H1 (cell line): Measurements from ENCODE around the gene TACR2. TPM values are rescaled to one million over a fixed set of nuclear protein-coding genes. Genes with fewer than 3 reads are reported as not detected.

Source experiments
- CTCF ChIA-PET: fragments of 300-600 bp; sonication (Branson Sonifier 250); formaldehyde crosslinking; loops from one replicate; lab custom pipeline; 2021; ENCODE audit not compliant: partially characterized antibody; lab: Charles Lee
- POLR2A ChIA-PET: fragments of 300-600 bp; sonication (Branson Sonifier 250); formaldehyde crosslinking; loops from one replicate; lab custom pipeline; 2021; ENCODE audit warnings: inconsistent platforms; ENCODE audit not compliant: partially characterized antibody; lab: Charles Lee
- DNase-seq, 2 experiments: peaks; one replicate each; pipeline versions ENCODE4 v3.0.0 to v3.0.0-alpha.2; 2010 to 2022; ENCODE audit warnings: low spot score in 2 of 2, low read depth in 1 of 2, mixed read lengths in 1 of 2
- FAIRE-seq: peaks from 2 replicates; lab custom pipeline; 2011; peaks lifted over from hg19 to GRCh38; lab: Jason Lieb, UNC
- H2AFZ ChIP-seq: 2 replicates; pipeline ENCODE4 v1.8.1; 2012; ENCODE audit warnings: low read length, inconsistent platforms
- H2AK5ac ChIP-seq: 2 replicates; pipeline ENCODE4 v1.6.1; 2013; ENCODE audit warnings: low read depth, low read length
- H2BK120ac ChIP-seq: replicated peaks from 2 replicates; pipeline ENCODE3; 2013; ENCODE audit warnings: low read depth, low read length, inconsistent platforms
- H2BK12ac ChIP-seq: 2 replicates; pipeline ENCODE4 v1.6.1; 2013; ENCODE audit warnings: low read depth, low read length
- H2BK15ac ChIP-seq: 2 replicates; pipeline ENCODE4 v1.6.1; 2013; ENCODE audit warnings: low read length
- H2BK20ac ChIP-seq: 2 replicates; pipeline ENCODE4 v1.6.1; 2013; ENCODE audit warnings: low read length
- H2BK5ac ChIP-seq: 2 replicates; pipeline ENCODE4 v1.6.1; 2013; ENCODE audit warnings: low read depth, low read length
- H3K14ac ChIP-seq: 2 replicates; pipeline ENCODE4 v1.6.1; 2013; ENCODE audit warnings: inconsistent platforms; ENCODE audit not compliant: insufficient read length
- H3K18ac ChIP-seq: 2 replicates; pipeline ENCODE4 v1.6.1; 2013; ENCODE audit warnings: low read length; ENCODE audit errors: extremely low read depth
- H3K23ac ChIP-seq: 2 replicates; pipeline ENCODE4 v1.6.1; 2013; ENCODE audit warnings: inconsistent platforms; ENCODE audit not compliant: insufficient read length
- H3K23me2 ChIP-seq: 2 replicates; pipeline ENCODE4 v1.6.1; 2013; ENCODE audit warnings: low read depth, low read length
- H3K27ac ChIP-seq: 2 replicates; pipeline ENCODE4 v1.6.1; 2011; ENCODE audit warnings: low read depth, low read length, inconsistent platforms
- H3K27me3 ChIP-seq, 4 experiments: replicated peaks in 1 of 4; 1 replicate in 1 of 4; 2 replicates in 3 of 4; pipeline versions ENCODE4 v1.6.1 to v1.8.1; 2011 to 2013; ENCODE audit warnings: low read length in 3 of 4, mild to moderate bottlenecking in 3 of 4, inconsistent platforms in 2 of 4, mixed read lengths in 2 of 4, moderate library complexity in 1 of 4; ENCODE audit not compliant: control insufficient read depth in 3 of 4, insufficient read depth in 3 of 4; ENCODE audit errors: extremely low read depth in 1 of 4
- H3K36me3 ChIP-seq, 4 experiments: 2 replicates each; pipeline versions ENCODE4 v1.6.1 to v1.8.1; 2011 to 2013; ENCODE audit warnings: mild to moderate bottlenecking in 4 of 4, low read length in 3 of 4, moderate library complexity in 2 of 4, control low read depth in 1 of 4, inconsistent platforms in 1 of 4; ENCODE audit not compliant: insufficient read depth in 4 of 4, control insufficient read depth in 2 of 4
- H3K4ac ChIP-seq: replicated peaks from 2 replicates; pipeline ENCODE3; 2013; ENCODE audit warnings: low read length, low read depth, mixed read lengths, inconsistent platforms; ENCODE audit not compliant: insufficient read length
- H3K4me1 ChIP-seq, 4 experiments: replicated peaks in 1 of 4; 1 replicate in 1 of 4; 2 replicates in 3 of 4; pipeline versions ENCODE4 v1.6.1 to v1.8.1; 2011 to 2013; ENCODE audit warnings: low read length in 3 of 4, inconsistent platforms in 2 of 4, mixed read lengths in 1 of 4; ENCODE audit not compliant: insufficient read depth in 4 of 4, control insufficient read depth in 3 of 4
- H3K4me2 ChIP-seq, 2 experiments: 2 replicates each; pipeline versions ENCODE4 v1.6.1 to v1.8.1; 2011 to 2013; ENCODE audit warnings: low read depth in 2 of 2, low read length in 2 of 2, control low read depth in 1 of 2, inconsistent platforms in 1 of 2, mild to moderate bottlenecking in 1 of 2; ENCODE audit not compliant: insufficient read depth in 1 of 2
- H3K4me3 ChIP-seq, 4 experiments: fragments of 200-600, 300-600 bp in 1 of 4; sonication (generic), shearing (Covaris generic), sonication (Bioruptor Twin) in 1 of 4; 2 replicates each; pipeline versions ENCODE4 v1.5.1 to v1.8.1; 2011 to 2016; ENCODE audit warnings: low read length in 4 of 4, low read depth in 3 of 4, control low read depth in 2 of 4, inconsistent platforms in 2 of 4, mild to moderate bottlenecking in 2 of 4, mixed read lengths in 1 of 4, moderate library complexity in 1 of 4; ENCODE audit not compliant: insufficient read depth in 2 of 4; ENCODE audit errors: extremely low read depth in 1 of 4
- H3K56ac ChIP-seq: replicated peaks from 2 replicates; pipeline ENCODE3; 2013; ENCODE audit warnings: low read depth, mild to moderate bottlenecking, mixed read lengths, low read length, inconsistent platforms; ENCODE audit not compliant: insufficient read length
- H3K79me1 ChIP-seq: 2 replicates; pipeline ENCODE4 v1.6.1; 2013; ENCODE audit warnings: low read depth, low read length, control low read depth
- H3K79me2 ChIP-seq, 2 experiments: 2 replicates each; pipeline versions ENCODE4 v1.6.1 to v1.8.1; 2012 to 2013; ENCODE audit warnings: low read length in 2 of 2, mild to moderate bottlenecking in 2 of 2, inconsistent platforms in 1 of 2; ENCODE audit not compliant: insufficient read depth in 2 of 2, control insufficient read depth in 1 of 2
- H3K9ac ChIP-seq, 4 experiments: replicated peaks in 1 of 4; 1 replicate in 1 of 4; 2 replicates in 3 of 4; pipeline versions ENCODE4 v1.6.1 to v1.8.1; 2011 to 2013; ENCODE audit warnings: low read depth in 3 of 4, low read length in 3 of 4, control low read depth in 2 of 4, mild to moderate bottlenecking in 2 of 4, moderate library complexity in 2 of 4, inconsistent platforms in 1 of 4; ENCODE audit errors: extremely low read depth in 1 of 4
- H3K9me3 ChIP-seq, 2 experiments: 2 replicates each; pipeline versions ENCODE4 v1.6.1 to v1.8.1; 2012 to 2013; ENCODE audit warnings: mild to moderate bottlenecking in 2 of 2, moderate library complexity in 2 of 2, control low read depth in 1 of 2, inconsistent platforms in 1 of 2, low read depth in 1 of 2, low read length in 1 of 2, mixed read lengths in 1 of 2; ENCODE audit not compliant: insufficient read depth in 2 of 2
- H4K20me1 ChIP-seq, 2 experiments: replicated peaks in 1 of 2; 2 replicates each; pipeline versions ENCODE3 to v1.8.1; 2011 to 2013; ENCODE audit warnings: inconsistent platforms in 2 of 2, low read length in 2 of 2, mild to moderate bottlenecking in 1 of 2; ENCODE audit not compliant: insufficient read depth in 2 of 2, control insufficient read depth in 1 of 2
- H4K5ac ChIP-seq: 2 replicates; pipeline ENCODE4 v1.6.1; 2013; ENCODE audit warnings: low read length, low read depth, mixed read lengths, inconsistent platforms; ENCODE audit not compliant: insufficient read length
- H4K8ac ChIP-seq: 2 replicates; pipeline ENCODE4 v1.8.0; 2013; ENCODE audit warnings: mild to moderate bottlenecking, moderate library complexity, low read length, inconsistent platforms; ENCODE audit not compliant: insufficient read depth; ENCODE audit errors: extremely low read depth
- H4K91ac ChIP-seq: replicated peaks from 2 replicates; pipeline ENCODE3; 2013; ENCODE audit warnings: low read length, mixed read lengths, inconsistent platforms; ENCODE audit not compliant: insufficient read length
- BCL11A ChIP-seq, 2 experiments: IDR thresholded peaks; one replicate each; pipeline ENCODE4 v1.6.1; 2011; ENCODE audit warnings: low read depth in 2 of 2, low read length in 2 of 2, mild to moderate bottlenecking in 2 of 2
- CBX5 ChIP-seq: fragments of 300-800, 300-1000 bp; sonication (generic); IDR thresholded peaks from 2 replicates; pipeline ENCODE4 v1.7.1; 2016; ENCODE audit warnings: antibody characterized with exemption, low read length, low read depth
- EP300 ChIP-seq, 2 experiments: IDR thresholded peaks; 1 replicate in 1 of 2; 2 replicates in 1 of 2; pipeline ENCODE4 v1.6.1; 2011 to 2012; ENCODE audit warnings: low read depth in 2 of 2, low read length in 2 of 2, mild to moderate bottlenecking in 2 of 2, borderline replicate concordance in 1 of 2, inconsistent platforms in 1 of 2, moderate library complexity in 1 of 2
- HDAC2 ChIP-seq, 2 experiments: fragments of 300-600 bp in 1 of 2; sonication (generic) in 1 of 2; IDR thresholded peaks; 2 replicates each; pipeline ENCODE4 v1.6.1; 2011 to 2012; ENCODE audit warnings: low read depth in 2 of 2, low read length in 2 of 2, mild to moderate bottlenecking in 2 of 2, moderate library complexity in 2 of 2, borderline replicate concordance in 1 of 2, inconsistent platforms in 1 of 2
- KDM4A ChIP-seq: IDR thresholded peaks from one replicate; pipeline ENCODE4 v1.7.1; 2012; ENCODE audit warnings: low read depth, mild to moderate bottlenecking, moderate library complexity, low read length, inconsistent platforms; ENCODE audit not compliant: severe bottlenecking
- MAFK ChIP-seq: IDR thresholded peaks from 2 replicates; pipeline ENCODE4 v1.6.1; 2012; ENCODE audit warnings: low read depth, mild to moderate bottlenecking, improper control_type of control experiment, low read length
- SUZ12 ChIP-seq: fragments of 200-600 bp; sonication (generic); IDR thresholded peaks from 2 replicates; pipeline ENCODE4 v1.6.1; 2012; ENCODE audit warnings: mild to moderate bottlenecking, inconsistent platforms, low read length, moderate library complexity, mixed read lengths
- WGBS, 2 experiments: shearing (Covaris generic) in 1 of 2; methylation state at CpG; one replicate each; pipeline versions ENCODE4 v1.1.6 to v1.1.7; 2013 to 2015; ENCODE audit warnings: low lambda C conversion rate in 2 of 2, mixed read lengths in 2 of 2, inconsistent platforms in 1 of 2, low coverage in 1 of 2, missing lambda C conversion rate in 1 of 2; ENCODE audit not compliant: insufficient replicate concordance in 2 of 2, insufficient coverage in 1 of 2, insufficient read length in 1 of 2; ENCODE audit errors: extremely low coverage in 1 of 2, missing lambda C conversion rate in 1 of 2; 5-methylcytosine and 5-hydroxymethylcytosine counted together
- polyA plus RNA-seq, 7 experiments: library from polyadenylated mRNA; depleted of rRNA in 3 of 7; stranded (reverse) in 5 of 7; unstranded in 2 of 7; fragments of >200 nt in 5 of 7; fragments of 200-250 nt in 2 of 7; gene quantifications; 1 replicate in 5 of 7; 2 replicates in 1 of 7; 4 replicates in 1 of 7; pipeline versions ENCODE4 v1.2.1 to v1.2.3, GENCODE V29; 2011 to 2013; ENCODE audit warnings: missing spikeins in 2 of 7, mixed read lengths in 2 of 7
- total RNA-seq: library from RNA; stranded (reverse); fragmentation: NEBNext Ultra II Directional; extraction: Animal tissue kit (Norgen Biotek cat#: 25700); gene quantifications from 2 replicates; pipeline ENCODE4 v1.2.1, GENCODE V29; 2021
- TF ChIP-seq, protein P1 (sequence below), 3 experiments: IDR thresholded peaks; 1 replicate in 2 of 3; 2 replicates in 1 of 3; pipeline versions ENCODE4 v1.5.1 to v1.6.1; 2011; ENCODE audit warnings: low read length in 3 of 3, mild to moderate bottlenecking in 3 of 3, inconsistent platforms in 2 of 3, low read depth in 1 of 3, moderate library complexity in 1 of 3; ENCODE audit not compliant: insufficient read depth in 1 of 3; ENCODE audit errors: control extremely low read depth in 1 of 3

The TACR2 gene
- total and polyA plus RNA-seq, 2 of the 8 experiments (the other 6 are each of a cell fraction or from before 2014, with no cell fraction given), result 0.06 TPM; not detected in 1

DNA sequence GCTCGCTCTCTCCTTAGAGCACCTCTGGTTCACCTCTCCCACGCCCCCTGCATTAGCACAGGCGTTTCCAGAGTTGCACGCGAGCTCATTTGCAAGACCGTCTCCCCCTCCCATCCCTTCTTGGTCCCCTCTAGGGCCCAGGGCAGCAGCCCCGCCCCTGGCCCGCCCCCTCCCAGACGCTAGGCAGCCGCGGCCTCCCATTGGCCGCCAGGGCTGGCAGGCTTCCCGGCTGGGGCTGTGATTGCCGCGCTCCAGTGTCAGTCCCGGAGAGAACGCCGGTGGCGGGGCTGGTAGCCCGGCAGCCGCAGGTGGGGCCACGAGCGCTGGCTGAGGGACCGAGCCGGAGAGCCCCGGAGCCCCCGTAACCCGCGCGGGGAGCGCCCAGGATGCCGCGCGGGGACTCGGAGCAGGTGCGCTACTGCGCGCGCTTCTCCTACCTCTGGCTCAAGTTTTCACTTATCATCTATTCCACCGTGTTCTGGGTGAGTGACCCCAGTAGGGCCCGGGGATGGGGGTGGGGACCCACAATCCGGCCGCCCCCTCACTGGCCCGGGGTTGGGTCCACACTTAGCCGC is 34.6 kb upstream of the TACR2 start, which contains the start of gene TSPAN15:
Gene TSPAN15 (plus strand): TSS at position 257 of the 575 bp plus-strand sequence. CDS start 130 bp downstream, at position 387.
- CTCF ChIA-PET, result interaction anchor here (0.6 to 8.7 kb wide), 20 partner anchors 9 to 244 kb away, joined by 3 to 150 read pairs (median 13); no protein-coding TSS in a partner anchor
- Histone ChIP-seq H3K4me1 (peaks cover 0 to 10% (median 4%) of the 10 kb centered on the region in 4 experiments; a peak in 5 of 7 replicates), H3K4me3 (peak within 1 kb of the TSS; percentile 56 to 91 (median 62)), H3K9ac (0 out of 7 replicates have a peak within 1 kb of the TSS, but pooled peaks of 1 of the 4 experiments have one; percentile 6), H3K56ac (no peak within 1 kb of the TSS), H4K20me1 (peaks cover 4 to 7% of the 10 kb centered on the region in 2 experiments), H3K27ac (no peak within 1 kb of the TSS), H2BK120ac (no peak within 1 kb of the TSS), H2BK5ac (no peak within 1 kb of the TSS), H2BK15ac (no peak within 1 kb of the TSS), H3K4ac (no peak within 1 kb of the TSS), H3K36me3 (no peaks in the 10 kb centered on the region), H4K5ac (no peak within 1 kb of the TSS), H4K8ac (no peak within 1 kb of the TSS), H3K27me3 (peaks cover 8 to 26% (median 16%) of the 10 kb centered on the region in 4 experiments), H3K79me2 (no peaks in the 10 kb centered on the region), H3K18ac (no peak within 1 kb of the TSS), H3K23me2 (peaks cover 11% of the 10 kb centered on the region), H3K4me2 (peak within 1 kb of the TSS; percentile 66 to 92), H2BK12ac (no peak within 1 kb of the TSS; the same call in 1 of the 2 replicates), H4K91ac (no peak within 1 kb of the TSS), H3K23ac (no peak within 1 kb of the TSS), H2AFZ (peak within 1 kb of the TSS; percentile 43), H3K9me3 (no peaks in the 10 kb centered on the region), H3K14ac (no peak within 1 kb of the TSS), H3K79me1 (no peaks in the 10 kb centered on the region), H2BK20ac (no peak within 1 kb of the TSS), H2AK5ac (no peak within 1 kb of the TSS)
- POLR2A ChIA-PET, result interaction anchor here (1.1 to 1.5 kb wide), 2 partner anchors 15 to 22 kb away, joined by 3 read pairs; no protein-coding TSS in a partner anchor
- FAIRE-seq (no peak), DNase-seq (peak; percentile 88 to 91)
- 0% methylated on average over 23 of the region's 45 CpGs; no CpG with 5 or more reads in 1 of the 2 experiments for WGBS, 2 experiments
- TF ChIP-seq SUZ12 (no peak), HDAC2 (IDR thresholded peaks at IDR 0.05; ENCODE audit: borderline replicate concordance in 1 of 2, low read depth in 2 of 2, low read length in 2 of 2) (0 out of 4 replicates have a peak, but pooled peaks of 1 of the 2 experiments have one; percentile 45), EP300 (IDR thresholded peaks at IDR 0.05; ENCODE audit: borderline replicate concordance in 1 of 2, low read depth in 2 of 2, low read length in 2 of 2) (no peak), MAFK (no peak), BCL11A (IDR thresholded peaks at IDR 0.05; ENCODE audit: low read depth in 2 of 2, low read length in 2 of 2) (no peak), KDM4A (peak; percentile 96), CBX5 (no peak)
- TF ChIP-seq, protein P1, sequence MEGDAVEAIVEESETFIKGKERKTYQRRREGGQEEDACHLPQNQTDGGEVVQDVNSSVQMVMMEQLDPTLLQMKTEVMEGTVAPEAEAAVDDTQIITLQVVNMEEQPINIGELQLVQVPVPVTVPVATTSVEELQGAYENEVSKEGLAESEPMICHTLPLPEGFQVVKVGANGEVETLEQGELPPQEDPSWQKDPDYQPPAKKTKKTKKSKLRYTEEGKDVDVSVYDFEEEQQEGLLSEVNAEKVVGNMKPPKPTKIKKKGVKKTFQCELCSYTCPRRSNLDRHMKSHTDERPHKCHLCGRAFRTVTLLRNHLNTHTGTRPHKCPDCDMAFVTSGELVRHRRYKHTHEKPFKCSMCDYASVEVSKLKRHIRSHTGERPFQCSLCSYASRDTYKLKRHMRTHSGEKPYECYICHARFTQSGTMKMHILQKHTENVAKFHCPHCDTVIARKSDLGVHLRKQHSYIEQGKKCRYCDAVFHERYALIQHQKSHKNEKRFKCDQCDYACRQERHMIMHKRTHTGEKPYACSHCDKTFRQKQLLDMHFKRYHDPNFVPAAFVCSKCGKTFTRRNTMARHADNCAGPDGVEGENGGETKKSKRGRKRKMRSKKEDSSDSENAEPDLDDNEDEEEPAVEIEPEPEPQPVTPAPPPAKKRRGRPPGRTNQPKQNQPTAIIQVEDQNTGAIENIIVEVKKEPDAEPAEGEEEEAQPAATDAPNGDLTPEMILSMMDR (IDR thresholded peaks at IDR 0.05; ENCODE audit: control extremely low read depth in 1 of 3, insufficient read depth in 1 of 3, low read depth in 1 of 3, low read length in 3 of 3), result no peak
